ENCODE measurements around the gene TRIM14. TPM values are rescaled to one million over a fixed set of nuclear protein-coding genes. Genes with fewer than 3 reads are reported as not detected.

The TRIM14 gene, protein sequence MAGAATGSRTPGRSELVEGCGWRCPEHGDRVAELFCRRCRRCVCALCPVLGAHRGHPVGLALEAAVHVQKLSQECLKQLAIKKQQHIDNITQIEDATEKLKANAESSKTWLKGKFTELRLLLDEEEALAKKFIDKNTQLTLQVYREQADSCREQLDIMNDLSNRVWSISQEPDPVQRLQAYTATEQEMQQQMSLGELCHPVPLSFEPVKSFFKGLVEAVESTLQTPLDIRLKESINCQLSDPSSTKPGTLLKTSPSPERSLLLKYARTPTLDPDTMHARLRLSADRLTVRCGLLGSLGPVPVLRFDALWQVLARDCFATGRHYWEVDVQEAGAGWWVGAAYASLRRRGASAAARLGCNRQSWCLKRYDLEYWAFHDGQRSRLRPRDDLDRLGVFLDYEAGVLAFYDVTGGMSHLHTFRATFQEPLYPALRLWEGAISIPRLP
- total RNA-seq, result 9.3 and 13.4 TPM in 2 replicates

DNA sequence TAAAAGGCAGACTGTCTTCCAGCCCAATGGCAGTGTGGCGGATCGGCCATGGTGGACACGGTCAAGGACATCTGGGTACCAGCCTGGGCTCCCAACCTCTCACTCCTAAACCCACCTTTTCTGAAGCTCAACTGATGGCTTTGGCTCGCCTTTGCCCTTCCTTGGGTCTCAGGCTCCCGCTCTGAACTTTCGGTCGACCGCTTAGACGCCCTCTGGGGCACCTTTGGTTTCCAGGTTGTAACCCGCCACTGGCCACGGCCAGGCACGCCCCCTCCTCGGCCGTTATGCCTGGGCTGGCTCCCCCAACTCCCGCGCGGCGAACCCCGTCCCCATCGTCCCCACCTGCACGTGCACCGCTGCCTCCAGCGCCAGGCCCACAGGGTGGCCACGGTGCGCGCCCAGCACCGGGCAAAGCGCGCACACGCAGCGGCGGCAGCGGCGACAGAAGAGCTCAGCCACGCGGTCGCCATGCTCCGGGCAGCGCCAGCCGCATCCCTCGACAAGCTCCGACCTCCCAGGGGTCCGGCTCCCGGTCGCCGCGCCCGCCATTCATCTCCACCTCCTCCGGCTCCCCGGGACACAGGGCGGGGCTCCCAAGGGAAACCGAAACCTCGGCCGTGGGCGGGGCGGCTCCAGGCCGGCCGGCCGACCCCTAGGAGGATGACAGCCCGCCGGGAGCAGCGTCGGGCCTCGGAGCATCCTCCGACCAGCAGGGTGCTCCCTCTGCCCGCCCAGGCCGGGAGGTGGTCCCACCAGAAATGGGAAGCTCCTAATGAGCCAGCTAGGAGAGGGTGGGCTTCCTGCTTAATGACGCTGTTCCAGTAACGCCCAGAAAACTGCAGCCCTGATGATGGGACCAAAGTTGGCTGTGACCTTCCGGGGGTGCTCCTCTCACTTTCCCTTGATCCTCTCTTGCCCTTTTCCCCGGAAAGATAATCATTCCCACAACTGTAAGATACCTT, at the start of gene TRIM14:
TRIM14 (minus strand) TSS at position 583 of the 962 bp plus-strand sequence; CDS start at position 549, 34 bp downstream.
- TF ChIP-seq, protein P1, sequence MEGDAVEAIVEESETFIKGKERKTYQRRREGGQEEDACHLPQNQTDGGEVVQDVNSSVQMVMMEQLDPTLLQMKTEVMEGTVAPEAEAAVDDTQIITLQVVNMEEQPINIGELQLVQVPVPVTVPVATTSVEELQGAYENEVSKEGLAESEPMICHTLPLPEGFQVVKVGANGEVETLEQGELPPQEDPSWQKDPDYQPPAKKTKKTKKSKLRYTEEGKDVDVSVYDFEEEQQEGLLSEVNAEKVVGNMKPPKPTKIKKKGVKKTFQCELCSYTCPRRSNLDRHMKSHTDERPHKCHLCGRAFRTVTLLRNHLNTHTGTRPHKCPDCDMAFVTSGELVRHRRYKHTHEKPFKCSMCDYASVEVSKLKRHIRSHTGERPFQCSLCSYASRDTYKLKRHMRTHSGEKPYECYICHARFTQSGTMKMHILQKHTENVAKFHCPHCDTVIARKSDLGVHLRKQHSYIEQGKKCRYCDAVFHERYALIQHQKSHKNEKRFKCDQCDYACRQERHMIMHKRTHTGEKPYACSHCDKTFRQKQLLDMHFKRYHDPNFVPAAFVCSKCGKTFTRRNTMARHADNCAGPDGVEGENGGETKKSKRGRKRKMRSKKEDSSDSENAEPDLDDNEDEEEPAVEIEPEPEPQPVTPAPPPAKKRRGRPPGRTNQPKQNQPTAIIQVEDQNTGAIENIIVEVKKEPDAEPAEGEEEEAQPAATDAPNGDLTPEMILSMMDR (IDR thresholded peaks at IDR 0.05; ENCODE audit: insufficient read depth, low read depth, low read length), result peak; percentile 41
- H3K4me3 ChIP-seq (ENCODE audit: low read depth, low read length), result peak within 1 kb of the TSS; percentile 74
- peak; percentile 73 for DNase-seq (ENCODE audit: low read depth)

DNA sequence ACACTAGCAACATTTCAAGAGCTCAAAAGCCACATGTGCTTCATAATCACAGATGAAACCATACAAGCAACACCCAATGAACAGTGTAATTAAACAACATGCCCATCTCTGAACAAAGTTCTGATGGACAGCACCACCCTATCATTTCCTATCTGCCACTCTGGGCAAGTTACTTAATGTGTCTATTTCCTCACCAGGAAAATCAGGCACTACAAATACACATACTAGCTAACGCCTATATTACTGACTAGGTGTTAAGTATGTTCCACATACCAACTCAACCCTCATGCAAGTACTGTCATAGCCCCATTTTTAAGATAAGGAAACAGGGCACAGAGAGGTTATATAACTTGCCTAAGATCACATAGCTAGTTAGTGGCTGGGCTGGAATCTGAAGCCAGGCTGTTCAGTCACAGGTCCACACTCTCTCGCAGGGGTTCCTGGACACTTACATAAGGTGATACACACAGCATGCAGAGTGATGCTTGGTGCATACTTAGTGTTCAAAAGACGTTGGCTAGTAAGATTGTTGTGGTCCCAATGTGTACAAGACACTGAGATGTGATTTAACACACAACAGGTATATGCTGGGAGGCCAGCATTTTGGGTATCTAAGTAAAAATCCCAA, 49.2 kb upstream of the TRIM14 start:
- TF ChIP-seq, protein P1 (IDR thresholded peaks at IDR 0.05; ENCODE audit: insufficient read depth, low read depth, low read length), result no peak
- H3K4me3 ChIP-seq (ENCODE audit: low read depth, low read length), result no peak overlapping the region
- no peak for DNase-seq (ENCODE audit: low read depth)

DNA sequence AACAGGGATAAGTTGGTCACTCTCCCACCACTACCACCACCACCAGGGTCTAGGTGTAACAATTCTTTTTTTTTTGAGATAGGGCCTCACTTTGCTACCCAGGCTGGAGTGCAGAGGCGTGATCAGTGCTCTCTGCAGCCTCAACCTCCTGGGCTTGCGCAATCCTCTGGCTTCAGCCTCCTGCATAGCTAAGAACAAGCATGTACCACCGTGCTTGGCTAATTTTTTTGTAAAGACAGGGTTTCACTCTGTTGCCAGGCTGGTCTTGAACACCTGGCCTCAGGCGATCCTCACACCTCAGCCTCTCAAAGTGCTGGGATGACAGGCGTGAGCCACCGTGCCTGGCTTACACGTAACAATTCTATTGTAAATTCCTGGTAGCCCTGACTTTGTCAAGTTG, 45.9 kb upstream of the TRIM14 start:
- DNase-seq (ENCODE audit: low read depth), result no peak
- TF ChIP-seq, protein P1 (IDR thresholded peaks at IDR 0.05; ENCODE audit: insufficient read depth, low read depth, low read length), result no peak
- no peak overlapping the region for H3K4me3 ChIP-seq (ENCODE audit: low read depth, low read length)

DNA sequence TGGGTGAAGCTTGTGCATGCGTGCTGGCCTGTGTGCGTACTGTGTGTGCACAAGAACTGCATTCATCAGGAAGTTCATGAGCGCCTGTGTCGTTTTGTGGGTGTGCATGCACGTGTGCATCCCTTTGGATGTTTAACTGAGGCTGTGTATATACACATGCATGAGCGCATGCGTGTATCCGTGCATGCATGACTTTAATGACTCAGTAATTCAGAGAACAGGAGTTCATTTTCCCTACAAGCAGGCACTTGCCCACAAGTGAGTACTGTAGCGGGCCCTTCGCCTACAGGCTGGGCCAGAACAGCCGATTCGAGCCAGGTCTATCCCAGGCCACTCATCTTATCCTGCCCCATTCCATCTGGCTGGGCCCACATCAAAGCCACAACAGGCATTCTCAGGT, 43.6 kb upstream of the TRIM14 start:
- TF ChIP-seq, protein P1 (IDR thresholded peaks at IDR 0.05; ENCODE audit: insufficient read depth, low read depth, low read length), result no peak

GRCh38 chr9:98161851-98162250, 42.8 kb upstream of the TRIM14 start:
- no peak overlapping the region for H3K4me3 ChIP-seq (ENCODE audit: low read depth, low read length)
- TF ChIP-seq, protein P1 (IDR thresholded peaks at IDR 0.05; ENCODE audit: insufficient read depth, low read depth, low read length), result no peak
- DNase-seq (ENCODE audit: low read depth), result no peak

More for the DNA sequence above, 43.6 kb upstream of the TRIM14 start:
- H3K4me3 ChIP-seq (ENCODE audit: low read depth, low read length), result no peak overlapping the region
- DNase-seq (ENCODE audit: low read depth), result no peak

GRCh38 chr9:98159790-98160189, 40.8 kb upstream of the TRIM14 start:
- DNase-seq (ENCODE audit: low read depth), result no peak
- no peak overlapping the region for H3K4me3 ChIP-seq (ENCODE audit: low read depth, low read length)
- TF ChIP-seq, protein P1 (IDR thresholded peaks at IDR 0.05; ENCODE audit: insufficient read depth, low read depth, low read length), result no peak
